Activated T-cell treated with anti-CD3 and anti-CD28 coated beads, Interleukin-2, amount 50 U/mL, for 48 hours (primary cell): Measurements from ENCODE around the gene ALDOB.

Experiments
- DNase-seq, 2 experiments: peaks; one replicate each; pipeline ENCODE4 v3.0.0-alpha.2; 2020

ALDOB gene

GRCh38 chr9:101381833-101382342 lies 53.7 kb downstream of the ALDOB start:
- DNase-seq = no peak

GRCh38 chr9:101381118-101381517 lies 54.5 kb downstream of the ALDOB start:
- DNase-seq = no peak

- no peak for DNase-seq
Observed at GRCh38 chr9:101380295-101380694, 55.3 kb downstream of the ALDOB start.

GRCh38 chr9:101376111-101376848 lies 59.3 kb downstream of the ALDOB start:
- DNase-seq = no peak

- DNase-seq = no peak
Observed at GRCh38 chr9:101375546-101375945, 60.0 kb downstream of the ALDOB start.

GRCh38 chr9:101372327-101373118 lies 63.1 kb downstream of the ALDOB start:
- DNase-seq = no peak

- DNase-seq = no peak
Observed at GRCh38 chr9:101371813-101372212, 63.8 kb downstream of the ALDOB start.
